RCC 7860 (cell line): Measurements from ENCODE around the gene SHF.

Experiments used
- DNase-seq: peaks from one replicate; pipeline ENCODE4 v3.0.0-alpha.2; 2015; ENCODE audit warnings: low spot score
- FAIRE-seq: peaks from 2 replicates; lab custom pipeline; 2012; peaks lifted over from hg19 to GRCh38; lab: Jason Lieb, UNC

The SHF gene

GRCh38 chr15:45200001-45200798, 12.4 kb upstream of the SHF start:
- DNase-seq: peak; percentile 98
- peak; percentile 88 for FAIRE-seq

GRCh38 chr15:45199136-45199810, 11.5 kb upstream of the SHF start:
- DNase-seq (no peak), FAIRE-seq (no peak)

- FAIRE-seq (peak; percentile 73), DNase-seq (peak; percentile 94)
These were observed 10.8 kb upstream of the SHF start for GRCh38 chr15:45198337-45199135.

GRCh38 chr15:45197512-45197911, 9.7 kb upstream of the SHF start:
- FAIRE-seq (no peak), DNase-seq (no peak)

GRCh38 chr15:45187578-45187893, 230 bp downstream of the SHF start:
- DNase-seq (no peak), FAIRE-seq (no peak)

GRCh38 chr15:45186771-45187577, 792 bp downstream of the SHF start:
- FAIRE-seq: no peak
- DNase-seq: no peak

- FAIRE-seq (no peak), DNase-seq (no peak)
These were observed 1.6 kb downstream of the SHF start for GRCh38 chr15:45185903-45186770.

- FAIRE-seq: no peak
- DNase-seq: no peak
These were observed 2.5 kb downstream of the SHF start for GRCh38 chr15:45185069-45185779.

GRCh38 chr15:45184562-45185041, 3.2 kb downstream of the SHF start:
- FAIRE-seq (no peak), DNase-seq (no peak)

GRCh38 chr15:45183511-45183910, 4.3 kb downstream of the SHF start:
- FAIRE-seq (no peak), DNase-seq (no peak)

GRCh38 chr15:45182996-45183395, 4.8 kb downstream of the SHF start:
- DNase-seq (no peak), FAIRE-seq (no peak)

GRCh38 chr15:45181491-45182285, 6.1 kb downstream of the SHF start:
- DNase-seq (no peak), FAIRE-seq (no peak)

GRCh38 chr15:45180648-45181436, 6.9 kb downstream of the SHF start:
- FAIRE-seq: no peak

GRCh38 chr15:45180201-45180600, 7.6 kb downstream of the SHF start:
- FAIRE-seq (peak; percentile 97), DNase-seq (peak; percentile 81)

More at GRCh38 chr15:45180648-45181436, 6.9 kb downstream of the SHF start:
- DNase-seq: no peak

- FAIRE-seq (no peak), DNase-seq (no peak)
These were observed 8.4 kb downstream of the SHF start for GRCh38 chr15:45179221-45179985.

GRCh38 chr15:45177285-45177684, 10.5 kb downstream of the SHF start:
- DNase-seq (no peak), FAIRE-seq (no peak)

- no peak for FAIRE-seq
- DNase-seq: no peak
These were observed 13.2 kb downstream of the SHF start for GRCh38 chr15:45174577-45174976.
